Left kidney (tissue), 2 donors: ENCODE measurements around the gene NEMP1. TPM values are rescaled to one million over a fixed set of nuclear protein-coding genes. Genes with fewer than 3 reads are reported as not detected.
"Not testable (repeated sequence)": the region's sequence is repeated elsewhere in the genome, so short reads cannot be mapped to it uniquely, and the experiment has no call there.

ENCODE experiments used
- DNase-seq: peaks from one replicate; pipeline ENCODE4 v3.0.0-alpha.2; 2013
- polyA plus RNA-seq: library from polyadenylated mRNA; unstranded; fragments of 120-200 nt; gene quantifications from one replicate; pipeline ENCODE4 v1.2.1, GENCODE V29; 2013; ENCODE audit not compliant: insufficient read length

The NEMP1 gene
- polyA plus RNA-seq, 1 donor = 37.8 TPM

GRCh38 chr12:57029457-57029856, 49.1 kb downstream of the NEMP1 start:
- DNase-seq = no peak

- DNase-seq = no peak
These were observed 50.8 kb downstream of the NEMP1 start for GRCh38 chr12:57027805-57028153.

GRCh38 chr12:57027011-57027804, 51.4 kb downstream of the NEMP1 start:
- DNase-seq = no peak

- DNase-seq = no peak
These were observed 53.4 kb downstream of the NEMP1 start for GRCh38 chr12:57025196-57025595.

GRCh38 chr12:57022324-57022723, 56.3 kb downstream of the NEMP1 start:
- not testable (repeated sequence) for DNase-seq

- no peak for DNase-seq
These were observed 58.4 kb downstream of the NEMP1 start for GRCh38 chr12:57019983-57020719.

GRCh38 chr12:57018906-57019305, 59.7 kb downstream of the NEMP1 start:
- no peak for DNase-seq

- not testable (repeated sequence) for DNase-seq
These were observed 60.2 kb downstream of the NEMP1 start for GRCh38 chr12:57018353-57018752.

- no peak for DNase-seq
These were observed 62.2 kb downstream of the NEMP1 start, which contains the start of gene TAC3 for GRCh38 chr12:57016348-57016747. Gene TAC3, minus strand, starts transcription at chr12:57016529. Its CDS starts 732 bp downstream, at chr12:57015797.

GRCh38 chr12:57012600-57013465, 65.8 kb downstream of the NEMP1 start:
- no peak for DNase-seq

GRCh38 chr12:57011438-57012424, 66.9 kb downstream of the NEMP1 start:
- no peak for DNase-seq

- no peak for DNase-seq
These were observed 67.9 kb downstream of the NEMP1 start for GRCh38 chr12:57010627-57011247.

GRCh38 chr12:57009949-57010626, 68.5 kb downstream of the NEMP1 start:
- no peak for DNase-seq

- DNase-seq = peak; percentile 63
These were observed 70.4 kb downstream of the NEMP1 start for GRCh38 chr12:57008178-57008577.

- no peak for DNase-seq
These were observed 71.6 kb downstream of the NEMP1 start for GRCh38 chr12:57006809-57007475.

- peak; percentile 41 for DNase-seq
These were observed 72.4 kb downstream of the NEMP1 start, which contains the start of gene ZBTB39 for GRCh38 chr12:57005980-57006808. Gene ZBTB39, minus strand, starts transcription at chr12:57006546. Its CDS starts 1,629 bp downstream, at chr12:57004917.
